Neural progenitor cell (in vitro differentiated cells): Measurements from ENCODE around the gene ELOF1.

Source experiments
- CTCF ChIP-seq: fragments of 200-600 bp; sonication (generic); IDR thresholded peaks from 2 replicates; pipeline ENCODE4 v1.5.1; 2017; ENCODE audit warnings: antibody characterized with exemption, mild to moderate bottlenecking
- EZH2 ChIP-seq: fragments of 200-600 bp; sonication (generic); IDR thresholded peaks from 2 replicates; pipeline ENCODE4 v1.6.1; 2017; ENCODE audit warnings: antibody characterized with exemption, mild to moderate bottlenecking, moderate library complexity
- EZH2phosphoT487 ChIP-seq: fragments of 200-600 bp; sonication (generic); IDR thresholded peaks from 2 replicates; pipeline ENCODE4 v1.6.1; 2017; ENCODE audit warnings: antibody characterized with exemption

GRCh38 chr19:11507370-11508078 lies 51.5 kb downstream of the ELOF1 start:
- TF ChIP-seq CTCF (no peak), EZH2 (no peak), EZH2phosphoT487 (no peak)
